Activated CD8-positive, alpha-beta T cell treated with anti-CD3 and anti-CD28 coated beads, Interleukin-2, amount 10 ng/mL, durations not matched to agents 7 days and 5 days (primary cell): ENCODE measurements around the gene KIR3DL2. TPM values are rescaled to one million over a fixed set of nuclear protein-coding genes. Genes with fewer than 3 reads are reported as not detected.
A peak's percentile ranks its signal among the peaks of the same experiment; 100 is the strongest.
"Not testable (repeated sequence)": the region's sequence is repeated elsewhere in the genome, so short reads cannot be mapped to it uniquely, and the experiment has no call there.

Source experiments
- ATAC-seq: fragments of 150-1000 bp; cut with Tn5 transposase; one replicate; pipeline ENCODE4 v1.10.0; 2021; ENCODE audit warnings: moderate library complexity
- CTCF ChIA-PET: fragments of 350-600 bp; sonication (Branson Sonifier 250); formaldehyde crosslinking; loops from one replicate; lab custom pipeline; 2021; ENCODE audit warnings: antibody characterized with exemption; lab: Charles Lee
- POLR2A ChIA-PET: fragments of 350-600 bp; sonication (Branson Sonifier 250); formaldehyde crosslinking; loops from one replicate; lab custom pipeline; 2021; ENCODE audit warnings: antibody characterized with exemption; lab: Charles Lee
- DNase-seq: peaks from one replicate; pipeline ENCODE4 v3.0.0-alpha.2; 2020
- H3K27ac Mint-ChIP-seq: one replicate; pipeline ENCODE4 v1.8.0; 2021; ENCODE audit warnings: mild to moderate bottlenecking, mixed read lengths
- H3K27me3 Mint-ChIP-seq: one replicate; pipeline ENCODE4 v1.8.0; 2021; ENCODE audit warnings: low read depth, mixed read lengths
- H3K36me3 Mint-ChIP-seq: one replicate; pipeline ENCODE4 v1.8.0; 2021; ENCODE audit warnings: low read depth, mixed read lengths
- H3K4me1 Mint-ChIP-seq: one replicate; pipeline ENCODE4 v1.8.0; 2021; ENCODE audit warnings: low read depth, mixed read lengths
- H3K4me3 Mint-ChIP-seq: one replicate; pipeline ENCODE4 v1.8.0; 2021; ENCODE audit warnings: mild to moderate bottlenecking, mixed read lengths
- H3K9me3 Mint-ChIP-seq: one replicate; pipeline ENCODE4 v1.8.0; 2022; ENCODE audit warnings: mixed read lengths; ENCODE audit not compliant: insufficient read depth
- total RNA-seq, 2 experiments: library from RNA; stranded (reverse); gene quantifications; one replicate each; pipeline ENCODE4 v1.2.3, GENCODE V29; 2021

The KIR3DL2 gene
- total RNA-seq, 2 experiments from 2014 or later = 0.44 to 0.61 TPM

GRCh38 chr19:54902061-54902460 lies 51.8 kb downstream of the KIR3DL2 start:
- Mint-ChIP-seq H3K27ac (no peak overlapping the region), H3K4me1 (peaks cover 6% of the 10 kb centered on the region), H3K9me3 (no peaks in the 10 kb centered on the region), H3K36me3 (no peaks in the 10 kb centered on the region), H3K4me3 (no peak overlapping the region), H3K27me3 (peaks cover 11% of the 10 kb centered on the region)
- ChIA-PET POLR2A (no interaction called here), CTCF (no interaction called here)
- ATAC-seq = no peak
- DNase-seq = no peak

DNA sequence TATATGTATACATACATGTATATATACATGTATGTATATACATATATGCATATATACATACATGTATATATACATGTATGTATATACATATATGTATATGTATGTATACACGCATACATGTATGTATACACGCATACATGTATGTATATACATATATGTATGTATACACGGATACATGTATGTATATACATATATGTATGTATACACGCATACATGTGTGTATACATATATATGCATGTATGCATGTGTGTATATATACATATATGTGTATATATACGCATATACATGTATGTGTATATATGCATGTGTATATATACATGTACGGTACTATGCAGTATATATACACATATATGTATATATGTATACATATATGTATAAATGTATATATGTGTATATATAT lies 53.1 kb downstream of the KIR3DL2 start:
- peaks cover 6% of the 10 kb centered on the region for H3K4me1 Mint-ChIP-seq
- no peaks in the 10 kb centered on the region for H3K36me3 Mint-ChIP-seq
- no peak for DNase-seq
- H3K4me3 Mint-ChIP-seq = no peak overlapping the region
- CTCF ChIA-PET = no interaction called here
- POLR2A ChIA-PET = no interaction called here
- H3K27ac Mint-ChIP-seq = no peak overlapping the region
- H3K9me3 Mint-ChIP-seq = no peaks in the 10 kb centered on the region
- ATAC-seq = no peak
- peaks cover 11% of the 10 kb centered on the region for H3K27me3 Mint-ChIP-seq

GRCh38 chr19:54904261-54904660 lies 54.0 kb downstream of the KIR3DL2 start:
- POLR2A ChIA-PET, H3K27ac Mint-ChIP-seq, H3K4me1 Mint-ChIP-seq, H3K4me3 Mint-ChIP-seq, H3K36me3 Mint-ChIP-seq, ATAC-seq, DNase-seq, CTCF ChIA-PET, H3K9me3 Mint-ChIP-seq: not testable (repeated sequence)
- peaks cover 11% of the 10 kb centered on the region for H3K27me3 Mint-ChIP-seq

DNA sequence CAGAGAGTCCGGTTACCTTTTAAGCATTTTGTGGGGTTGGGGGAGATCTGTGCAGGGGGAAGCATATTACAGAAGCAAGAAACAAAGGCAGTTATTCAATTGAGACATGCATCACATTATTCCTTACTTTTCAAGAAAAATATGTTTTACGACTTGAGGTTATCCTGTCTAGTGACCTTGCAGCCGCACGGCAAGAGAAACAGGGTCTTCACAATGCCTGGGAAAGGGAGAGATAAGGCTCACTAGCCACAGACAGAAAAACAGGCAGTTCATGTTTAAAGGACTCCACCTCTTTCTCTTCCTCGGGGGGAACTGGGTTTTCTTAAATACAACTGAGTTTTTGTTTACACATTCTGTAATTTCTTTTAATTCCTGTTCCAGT lies 55.2 kb downstream of the KIR3DL2 start:
- DNase-seq = no peak
- no peak for ATAC-seq
- H3K9me3 Mint-ChIP-seq = no peaks in the 10 kb centered on the region
- CTCF ChIA-PET = no interaction called here
- no peaks in the 10 kb centered on the region for H3K36me3 Mint-ChIP-seq
- POLR2A ChIA-PET = no interaction called here
- peaks cover 6% of the 10 kb centered on the region for H3K4me1 Mint-ChIP-seq
- peaks cover 11% of the 10 kb centered on the region for H3K27me3 Mint-ChIP-seq
- no peak overlapping the region for H3K4me3 Mint-ChIP-seq
- no peak overlapping the region for H3K27ac Mint-ChIP-seq

DNA sequence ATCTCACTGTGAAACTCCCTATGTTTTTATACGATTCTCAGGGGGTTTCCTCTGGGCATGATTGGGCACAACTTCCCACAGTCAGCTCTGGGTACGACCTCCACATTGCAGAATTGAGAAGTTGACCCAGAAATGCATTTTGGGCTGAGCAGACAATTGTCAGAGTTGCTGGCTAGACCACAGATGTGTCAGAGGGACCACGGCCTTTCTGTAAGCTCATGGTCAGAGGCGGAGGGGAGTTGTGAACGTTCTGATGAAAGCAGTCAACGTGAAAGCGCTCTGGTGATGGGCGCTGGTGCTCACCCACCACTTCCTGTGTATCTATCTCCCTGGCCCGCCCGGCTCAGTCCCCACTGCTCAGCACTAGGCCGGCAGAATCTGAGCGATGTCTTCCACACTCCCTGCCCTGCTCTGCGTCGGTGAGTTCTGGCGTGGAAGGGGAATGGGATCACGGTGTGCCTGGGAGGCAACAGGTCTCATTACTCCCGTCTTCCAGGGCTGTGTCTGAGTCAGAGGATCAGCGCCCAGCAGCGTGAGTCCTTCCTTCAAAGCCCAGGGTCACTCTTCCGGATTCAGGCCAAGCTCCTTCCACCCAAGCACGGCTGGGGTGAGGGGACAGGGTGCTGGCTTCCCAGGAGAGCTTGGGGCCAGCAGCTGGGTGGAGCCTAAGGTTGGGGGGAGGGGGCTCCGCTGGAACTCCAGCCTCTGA lies 55.7 kb downstream of the KIR3DL2 start, which contains the start of gene NCR1:
NCR1 (plus strand) TSS at position 346 of the 709 bp plus-strand sequence; CDS start at position 386, 40 bp downstream.
- Mint-ChIP-seq H3K27ac (peak within 1 kb of the TSS; percentile 30), H3K4me1 (peaks cover 6% of the 10 kb centered on the region), H3K36me3 (no peaks in the 10 kb centered on the region), H3K9me3 (no peaks in the 10 kb centered on the region), H3K4me3 (no peak within 1 kb of the TSS), H3K27me3 (peaks cover 11% of the 10 kb centered on the region)
- ATAC-seq (peak; percentile 33), DNase-seq (peak; percentile 26)
- ChIA-PET CTCF (no interaction called here), POLR2A (no interaction called here)

DNA sequence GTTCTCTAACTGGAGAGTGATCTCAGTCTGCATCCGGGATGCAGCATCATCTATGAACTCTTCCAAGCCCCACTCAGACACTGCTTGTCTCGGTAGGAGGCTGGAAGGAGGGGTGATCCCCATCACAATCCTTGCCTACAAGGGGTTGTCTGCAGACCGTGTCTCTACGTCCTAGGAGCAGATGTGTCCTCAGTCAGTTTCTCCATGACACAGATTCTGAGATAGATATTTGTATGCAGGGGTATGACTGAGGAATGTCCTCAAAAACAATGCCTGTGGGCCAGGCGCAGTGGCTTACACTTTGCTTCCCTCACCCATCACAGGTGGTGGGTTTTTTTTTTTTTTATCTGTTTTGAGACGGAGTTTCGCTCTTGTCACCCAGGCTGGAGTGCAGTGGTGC lies 56.6 kb downstream of the KIR3DL2 start:
- no peaks in the 10 kb centered on the region for H3K9me3 Mint-ChIP-seq
- H3K36me3 Mint-ChIP-seq = no peaks in the 10 kb centered on the region
- H3K4me1 Mint-ChIP-seq = peaks cover 6% of the 10 kb centered on the region
- no peak for DNase-seq
- no peak overlapping the region for H3K4me3 Mint-ChIP-seq
- no peak for ATAC-seq
- CTCF ChIA-PET = no interaction called here
- POLR2A ChIA-PET = no interaction called here
- H3K27me3 Mint-ChIP-seq = peaks cover 11% of the 10 kb centered on the region
- no peak overlapping the region for H3K27ac Mint-ChIP-seq

- CTCF ChIA-PET, H3K9me3 Mint-ChIP-seq, H3K4me3 Mint-ChIP-seq, DNase-seq, H3K27ac Mint-ChIP-seq, ATAC-seq, H3K36me3 Mint-ChIP-seq, H3K4me1 Mint-ChIP-seq, POLR2A ChIA-PET: not testable (repeated sequence)
- peaks cover 11% of the 10 kb centered on the region for H3K27me3 Mint-ChIP-seq
These were observed 57.7 kb downstream of the KIR3DL2 start for GRCh38 chr19:54907899-54908298.

Other genes with a start within 250 kb of the KIR3DL2 start
- under 1 TPM; 0.91 to 0.92 TPM for gene LILRB1, start 220.0 kb upstream of the KIR3DL2 start, total RNA-seq
- not detected for gene LILRB4, start 187.5 kb upstream of the KIR3DL2 start, total RNA-seq
- under 1 TPM in 1 of 2 experiments, not detected in 1; 0.13 TPM for gene KIR3DL3, start 126.0 kb upstream of the KIR3DL2 start, total RNA-seq
- under 1 TPM; 0.21 to 0.24 TPM for gene KIR2DL3, start 111.9 kb upstream of the KIR3DL2 start, total RNA-seq
- not detected for gene KIR2DL1, start 80.7 kb upstream of the KIR3DL2 start, total RNA-seq
- not detected for gene KIR2DL4, start 46.8 kb upstream of the KIR3DL2 start, total RNA-seq
- gene KIR3DL1, start 34.0 kb upstream of the KIR3DL2 start, total RNA-seq = under 1 TPM in 1 of 2 experiments, not detected in 1; 0.29 TPM
- gene KIR2DS4, start 17.8 kb upstream of the KIR3DL2 start, total RNA-seq = under 1 TPM in 1 of 2 experiments, not detected in 1; 0.18 TPM
- gene FCAR, start 23.8 kb downstream of the KIR3DL2 start, total RNA-seq = not detected
- under 1 TPM; 0.26 to 0.47 TPM for gene NCR1, start 55.7 kb downstream of the KIR3DL2 start, total RNA-seq
- not detected for gene NLRP7, start 97.1 kb downstream of the KIR3DL2 start, total RNA-seq
- 10 to 100 TPM; 22.8 to 26.8 TPM for gene NLRP2, start 115.9 kb downstream of the KIR3DL2 start, total RNA-seq
- under 1 TPM; 0.39 to 0.58 TPM for gene GP6, start 187.8 kb downstream of the KIR3DL2 start, total RNA-seq
- 10 to 100 TPM; 30.9 to 33.1 TPM for gene RDH13, start 212.7 kb downstream of the KIR3DL2 start, total RNA-seq
- gene EPS8L1, start 225.4 kb downstream of the KIR3DL2 start, total RNA-seq = 1 to 10 TPM; 4.9 to 8.6 TPM